Trophoblast cell (in vitro differentiated cells and primary cell): ENCODE data around the gene ABO. TPM values are rescaled to one million over a fixed set of nuclear protein-coding genes. Genes with fewer than 3 reads are reported as not detected.

Source experiments
- DNase-seq, 2 donors: peaks; one replicate each; pipeline ENCODE4 v3.0.0-alpha.2; 2016
- H2AFZ ChIP-seq: 2 replicates; pipeline ENCODE4 v1.6.1; 2013; ENCODE audit warnings: low read length, moderate library complexity, mild to moderate bottlenecking; ENCODE audit not compliant: insufficient read depth, poor library complexity
- H2AK5ac ChIP-seq: 2 replicates; pipeline ENCODE4 v1.6.1; 2013; ENCODE audit warnings: mild to moderate bottlenecking, low read length
- H2BK120ac ChIP-seq: 2 replicates; pipeline ENCODE4 v1.6.1; 2013; ENCODE audit warnings: low read length, mild to moderate bottlenecking, moderate library complexity; ENCODE audit not compliant: insufficient read depth, poor library complexity
- H2BK12ac ChIP-seq: 2 replicates; pipeline ENCODE4 v1.6.1; 2013; ENCODE audit warnings: mild to moderate bottlenecking, low read length, moderate library complexity
- H2BK5ac ChIP-seq: 2 replicates; pipeline ENCODE4 v1.6.1; 2013; ENCODE audit warnings: low read length, low read depth, moderate library complexity, mild to moderate bottlenecking; ENCODE audit not compliant: poor library complexity
- H3K14ac ChIP-seq: 2 replicates; pipeline ENCODE4 v1.6.1; 2013; ENCODE audit warnings: mild to moderate bottlenecking, low read length
- H3K18ac ChIP-seq: 2 replicates; pipeline ENCODE4 v1.6.1; 2013; ENCODE audit warnings: mild to moderate bottlenecking, low read length
- H3K23ac ChIP-seq: 2 replicates; pipeline ENCODE4 v1.6.1; 2013; ENCODE audit warnings: low read length
- H3K27ac ChIP-seq: 2 replicates; pipeline ENCODE4 v1.5.1; 2013; ENCODE audit warnings: low read depth, mild to moderate bottlenecking, inconsistent platforms, low read length, moderate library complexity
- H3K27me3 ChIP-seq: 2 replicates; pipeline ENCODE4 v1.6.1; 2013; ENCODE audit warnings: inconsistent platforms, mild to moderate bottlenecking, low read length, moderate library complexity; ENCODE audit not compliant: insufficient read depth
- H3K36me3 ChIP-seq, 2 experiments: 1 replicate in 1 of 2; 2 replicates in 1 of 2; pipeline ENCODE4 v1.6.1; 2013; ENCODE audit warnings: low read length in 2 of 2, mild to moderate bottlenecking in 2 of 2, moderate library complexity in 1 of 2; ENCODE audit not compliant: insufficient read depth in 2 of 2, control insufficient read depth in 1 of 2
- H3K4ac ChIP-seq: 2 replicates; pipeline ENCODE4 v1.6.1; 2013; ENCODE audit warnings: low read depth, mild to moderate bottlenecking, low read length, moderate library complexity
- H3K4me1 ChIP-seq, 2 experiments: 1 replicate in 1 of 2; 2 replicates in 1 of 2; pipeline ENCODE4 v1.6.1; 2013; ENCODE audit warnings: low read length in 2 of 2, mild to moderate bottlenecking in 2 of 2, moderate library complexity in 1 of 2; ENCODE audit not compliant: insufficient read depth in 2 of 2, control insufficient read depth in 1 of 2
- H3K4me2 ChIP-seq: 2 replicates; pipeline ENCODE4 v1.6.1; 2013; ENCODE audit warnings: inconsistent platforms, mild to moderate bottlenecking, low read length, moderate library complexity
- H3K4me3 ChIP-seq: 2 replicates; pipeline ENCODE4 v1.5.1; 2013; ENCODE audit warnings: mild to moderate bottlenecking, low read depth, low read length, inconsistent platforms
- H3K79me1 ChIP-seq: one replicate; pipeline ENCODE4 v1.6.1; 2013; ENCODE audit warnings: low read length
- H3K79me2 ChIP-seq: 2 replicates; pipeline ENCODE4 v1.6.1; 2013; ENCODE audit warnings: low read length, mild to moderate bottlenecking; ENCODE audit not compliant: control insufficient read depth, insufficient read depth, poor library complexity
- H3K9ac ChIP-seq: 2 replicates; pipeline ENCODE4 v1.6.1; 2013; ENCODE audit warnings: mild to moderate bottlenecking, low read length
- H3K9me3 ChIP-seq: 2 replicates; pipeline ENCODE4 v1.6.1; 2013; ENCODE audit warnings: low read depth, mild to moderate bottlenecking, control low read depth, inconsistent platforms, low read length; ENCODE audit not compliant: insufficient read depth
- H4K12ac ChIP-seq: 2 replicates; pipeline ENCODE4 v1.6.1; 2013; ENCODE audit warnings: low read depth, mild to moderate bottlenecking, low read length, moderate library complexity
- H4K8ac ChIP-seq: 2 replicates; pipeline ENCODE4 v1.6.1; 2013; ENCODE audit warnings: low read depth, mild to moderate bottlenecking, low read length, moderate library complexity
- H4K91ac ChIP-seq: one replicate; pipeline ENCODE4 v1.6.1; 2013; ENCODE audit warnings: low read depth, mild to moderate bottlenecking, low read length, moderate library complexity
- WGBS: extraction: QIAGEN DNeasy Blood & Tissue Kit; methylation state at CpG from one replicate; pipeline ENCODE4 v1.1.7; 2013; ENCODE audit warnings: missing lambda C conversion rate; ENCODE audit not compliant: insufficient read length, insufficient coverage; ENCODE audit errors: extremely low coverage; 5-methylcytosine and 5-hydroxymethylcytosine counted together
- polyA plus RNA-seq: library from polyadenylated mRNA; stranded (reverse); fragments of 200-250 nt; gene quantifications from 2 replicates; pipeline ENCODE4 v1.2.3, GENCODE V29; 2013

The ABO gene
- polyA plus RNA-seq = 0.04 and 0.05 TPM in 2 replicates

DNA sequence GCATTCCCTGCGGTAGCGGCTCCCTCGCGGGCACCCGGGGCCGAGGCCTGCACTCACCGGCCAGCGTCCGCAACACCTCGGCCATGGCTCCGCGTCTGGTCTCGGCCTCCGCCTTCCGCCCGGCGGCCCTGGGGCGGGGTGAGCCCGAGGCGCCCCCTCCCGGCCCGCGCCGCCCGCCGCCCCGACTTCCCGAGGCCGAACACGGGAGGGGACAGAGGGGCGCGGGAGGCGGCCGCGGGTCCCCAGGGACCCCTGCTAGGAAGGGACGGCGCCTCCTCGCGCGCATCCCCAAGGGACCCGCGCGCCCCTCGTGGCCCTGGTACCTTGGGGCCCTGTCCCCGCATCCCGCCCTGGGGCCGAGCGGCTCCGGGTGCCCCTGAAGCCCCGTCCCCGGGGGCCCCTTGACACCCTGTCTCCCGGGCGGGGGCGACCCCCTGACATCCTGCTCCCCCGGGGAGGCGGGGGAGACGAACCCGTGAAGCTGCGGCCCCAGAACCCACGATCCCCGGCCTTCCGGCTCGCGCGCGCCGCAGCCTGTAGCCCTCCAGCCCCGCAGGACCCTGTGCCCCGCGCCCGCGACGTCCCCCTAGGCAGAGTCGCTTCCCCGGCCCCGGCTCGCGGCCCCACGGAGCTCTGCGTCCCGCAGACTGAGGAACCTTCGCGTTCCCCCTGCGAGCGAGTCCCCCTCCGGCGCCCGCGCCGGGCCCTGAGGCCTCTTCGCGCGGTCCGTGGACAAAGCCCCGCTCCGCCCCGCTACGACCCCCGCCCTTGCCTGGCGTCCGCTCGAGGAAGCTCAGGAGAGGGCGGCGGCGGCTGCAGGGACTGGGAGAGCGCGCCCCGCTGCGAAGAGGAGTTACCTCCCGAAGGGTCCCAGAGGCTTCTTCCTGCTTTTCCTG lies at the start of gene ABO:
ABO (minus strand) TSS at position 97 of the 896 bp plus-strand sequence.
- H3K79me2 ChIP-seq = no peaks in the 10 kb centered on the region
- H3K4me3 ChIP-seq = peak within 1 kb of the TSS; percentile 6
- peaks cover 38% of the 10 kb centered on the region for H3K27me3 ChIP-seq
- H3K4me2 ChIP-seq = peak within 1 kb of the TSS; percentile 59
- no peak within 1 kb of the TSS for H3K14ac ChIP-seq
- no peak within 1 kb of the TSS for H2BK120ac ChIP-seq
- no peak within 1 kb of the TSS for H2BK12ac ChIP-seq
- no peak within 1 kb of the TSS for H3K9ac ChIP-seq
- no peak within 1 kb of the TSS for H2AFZ ChIP-seq
- DNase-seq = no peak
- H4K91ac ChIP-seq = no peak within 1 kb of the TSS
- no peak within 1 kb of the TSS for H3K4ac ChIP-seq
- no peak within 1 kb of the TSS for H2BK5ac ChIP-seq
- no peak within 1 kb of the TSS for H2AK5ac ChIP-seq
- no peak within 1 kb of the TSS for H3K18ac ChIP-seq
- H3K79me1 ChIP-seq = no peaks in the 10 kb centered on the region
- H4K12ac ChIP-seq = no peak within 1 kb of the TSS
- no peaks in the 10 kb centered on the region for H3K36me3 ChIP-seq
- no peak within 1 kb of the TSS for H4K8ac ChIP-seq
- no CpG with 5 or more reads among the region's 110 CpGs for WGBS
- H3K4me1 ChIP-seq = peaks cover 0 to 4% of the 10 kb centered on the region in 2 experiments
- H3K27ac ChIP-seq = no peak within 1 kb of the TSS
- peaks cover 35% of the 10 kb centered on the region for H3K9me3 ChIP-seq
- no peak within 1 kb of the TSS for H3K23ac ChIP-seq

DNA sequence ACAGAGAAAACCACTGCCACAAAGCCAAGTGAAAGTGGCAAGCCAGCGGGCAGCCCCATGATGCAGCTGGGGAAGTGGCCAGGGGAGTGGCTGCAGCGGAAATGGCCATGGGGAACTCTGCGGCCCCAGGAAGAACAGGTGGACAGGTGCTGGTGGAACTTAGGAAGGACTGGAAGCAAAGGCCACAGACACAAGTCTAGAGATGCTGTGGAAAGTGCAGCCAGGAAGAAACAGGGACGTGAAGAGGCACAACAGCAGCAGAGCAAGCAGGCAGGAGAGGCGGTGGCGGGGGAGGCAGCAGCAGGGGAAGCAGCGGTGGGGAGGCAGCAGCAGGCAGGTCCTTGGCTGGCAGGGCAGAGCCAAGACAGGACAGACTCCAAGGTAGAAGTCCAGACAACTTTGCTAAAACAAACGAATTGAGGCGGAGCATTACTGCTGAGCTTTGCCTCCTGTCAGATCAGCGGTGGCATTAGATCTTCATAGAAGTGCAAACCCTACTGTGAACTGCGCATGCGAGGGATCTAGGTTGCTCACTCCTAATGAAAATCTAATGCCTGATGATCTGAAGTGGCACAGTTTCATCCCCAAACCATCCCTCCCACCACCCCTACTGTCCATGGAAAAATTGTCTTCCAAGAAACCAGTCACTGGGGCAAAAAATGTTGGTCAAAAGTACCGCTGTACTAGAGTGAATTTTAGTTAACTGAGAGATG lies 49.1 kb upstream of the ABO start:
- no peak for DNase-seq
- no peak overlapping the region for H2BK12ac ChIP-seq
- no peak overlapping the region for H3K4me3 ChIP-seq
- no peak overlapping the region for H2AFZ ChIP-seq
- H2BK120ac ChIP-seq = no peak overlapping the region
- no peak overlapping the region for H3K4me2 ChIP-seq
- no peak overlapping the region for H3K18ac ChIP-seq
- H3K23ac ChIP-seq = no peak overlapping the region
- no CpG with 5 or more reads among the region's 13 CpGs for WGBS
- H4K8ac ChIP-seq = no peak overlapping the region
- H3K36me3 ChIP-seq = no peaks in the 10 kb centered on the region
- no peaks in the 10 kb centered on the region for H3K4me1 ChIP-seq
- no peaks in the 10 kb centered on the region for H3K79me1 ChIP-seq
- H3K9ac ChIP-seq = no peak overlapping the region
- no peak overlapping the region for H3K27ac ChIP-seq
- no peak overlapping the region for H3K14ac ChIP-seq
- no peak overlapping the region for H4K12ac ChIP-seq
- H4K91ac ChIP-seq = no peak overlapping the region
- no peaks in the 10 kb centered on the region for H3K79me2 ChIP-seq
- peaks cover 16% of the 10 kb centered on the region for H3K9me3 ChIP-seq
- H3K27me3 ChIP-seq = no peaks in the 10 kb centered on the region
- no peak overlapping the region for H2AK5ac ChIP-seq
- H2BK5ac ChIP-seq = no peak overlapping the region
- H3K4ac ChIP-seq = no peak overlapping the region

DNA sequence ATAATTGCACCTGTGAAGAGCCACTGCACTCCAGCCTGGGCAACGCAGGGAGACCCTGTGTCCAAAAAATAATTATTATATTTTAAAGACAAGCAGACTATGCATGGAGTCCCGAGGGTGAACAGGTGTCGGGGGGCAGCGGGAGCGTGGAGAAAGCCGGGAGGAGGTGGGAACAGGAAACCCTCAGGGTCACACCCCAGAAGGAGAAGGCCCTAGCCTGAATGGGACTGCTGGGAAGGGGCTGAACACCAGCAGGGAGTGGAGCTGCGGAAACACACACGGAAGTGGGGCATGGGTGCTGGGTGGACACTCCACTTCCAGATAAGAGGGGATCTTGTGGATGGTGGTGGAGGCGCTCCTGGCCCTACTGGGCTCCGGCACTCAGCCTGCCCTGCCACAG lies 48.2 kb upstream of the ABO start:
- WGBS = no CpG with 5 or more reads among the region's 10 CpGs

DNA sequence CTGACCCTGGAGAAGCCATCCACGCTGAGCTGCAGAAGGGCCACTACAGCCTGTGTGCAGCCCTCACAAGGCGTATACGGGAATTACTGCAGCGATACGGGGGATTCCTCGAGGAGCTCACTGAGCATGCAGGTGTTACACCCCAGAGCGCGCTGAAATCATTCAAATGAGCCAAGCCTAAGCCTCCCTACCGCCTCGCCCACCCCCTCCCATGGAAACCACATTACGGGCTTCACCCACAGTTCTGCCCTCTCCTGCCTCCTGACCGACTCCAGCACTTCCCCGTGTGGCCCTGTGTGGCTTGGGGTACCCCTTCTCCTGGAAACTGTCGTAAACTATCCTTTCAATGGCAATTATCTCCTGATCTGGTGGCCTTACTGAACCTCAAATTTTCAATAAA lies 47.7 kb upstream of the ABO start:
- Histone ChIP-seq H3K9ac (no peak overlapping the region), H3K4me3 (no peak overlapping the region), H3K79me2 (no peaks in the 10 kb centered on the region), H3K18ac (no peak overlapping the region), H2BK120ac (no peak overlapping the region), H3K9me3 (peaks cover 16% of the 10 kb centered on the region), H4K91ac (no peak overlapping the region), H3K4me1 (no peaks in the 10 kb centered on the region), H4K12ac (no peak overlapping the region), H3K27ac (no peak overlapping the region), H2AK5ac (no peak overlapping the region), H3K36me3 (no peaks in the 10 kb centered on the region), H2BK12ac (no peak overlapping the region), H3K27me3 (no peaks in the 10 kb centered on the region), H2BK5ac (no peak overlapping the region), H4K8ac (no peak overlapping the region), H2AFZ (no peak overlapping the region), H3K23ac (no peak overlapping the region), H3K14ac (no peak overlapping the region), H3K4me2 (no peak overlapping the region), H3K4ac (no peak overlapping the region), H3K79me1 (no peaks in the 10 kb centered on the region)
- WGBS = no CpG with 5 or more reads among the region's 14 CpGs
- no peak for DNase-seq

More for the DNA sequence above, 48.2 kb upstream of the ABO start:
- Histone ChIP-seq H3K9ac (no peak overlapping the region), H2AFZ (no peak overlapping the region), H2BK5ac (no peak overlapping the region), H3K18ac (no peak overlapping the region), H4K12ac (no peak overlapping the region), H3K14ac (no peak overlapping the region), H3K4me1 (no peaks in the 10 kb centered on the region), H3K36me3 (no peaks in the 10 kb centered on the region), H3K79me2 (no peaks in the 10 kb centered on the region), H3K27ac (no peak overlapping the region), H4K8ac (no peak overlapping the region), H3K27me3 (no peaks in the 10 kb centered on the region), H3K4me3 (no peak overlapping the region), H3K23ac (no peak overlapping the region), H2AK5ac (no peak overlapping the region), H3K9me3 (peaks cover 16% of the 10 kb centered on the region), H3K79me1 (no peaks in the 10 kb centered on the region), H3K4ac (no peak overlapping the region), H2BK12ac (no peak overlapping the region), H4K91ac (no peak overlapping the region), H2BK120ac (no peak overlapping the region), H3K4me2 (no peak overlapping the region)
- no peak for DNase-seq
